ENCODE data around the gene CCDC86.

CCDC86 gene

DNA sequence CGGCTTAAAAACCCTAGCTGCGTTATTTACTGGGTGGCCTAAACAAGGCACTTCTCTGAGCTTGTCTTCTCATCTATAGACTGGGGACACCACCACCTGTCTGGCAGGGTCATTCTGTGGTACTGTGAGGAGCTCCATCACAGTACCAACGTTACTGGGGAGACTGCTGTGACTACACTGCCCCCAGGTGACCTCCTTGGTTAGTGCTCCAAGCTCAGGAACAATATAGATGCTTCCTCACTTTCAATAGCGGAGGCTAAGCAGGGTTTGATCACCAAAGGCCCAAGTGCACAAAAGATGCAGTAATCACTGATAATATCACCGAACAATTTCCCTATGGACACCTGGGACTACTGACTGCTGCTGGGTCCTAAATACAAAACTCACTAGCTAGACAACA is 45.6 kb downstream of the CCDC86 start:
- in situ Hi-C loops (cut with HindIII; ENCODE audit: low sequenced_read_pairs), result no loop called here

DNA sequence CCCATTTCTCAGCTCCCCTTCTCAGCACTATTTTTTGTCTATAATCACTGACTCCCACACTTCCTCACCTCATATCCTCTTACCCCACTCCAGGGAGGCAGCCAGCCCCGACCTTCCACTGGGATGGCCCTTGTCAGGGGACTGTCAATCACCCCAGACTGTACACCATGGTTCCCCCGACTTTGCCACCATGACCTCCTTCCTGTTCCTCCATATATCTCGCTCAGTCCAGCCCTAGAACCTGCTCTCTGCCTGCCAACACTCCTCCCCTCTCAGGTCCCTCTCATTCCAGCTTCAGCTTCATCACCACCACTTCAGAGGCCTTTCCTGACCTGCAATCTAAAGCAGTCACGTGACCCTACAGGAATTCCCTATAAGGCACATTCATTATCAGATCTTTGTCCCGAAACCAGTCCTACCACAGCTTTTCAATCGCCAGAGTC is 48.0 kb downstream of the CCDC86 start:
- in situ Hi-C loops (cut with HindIII; ENCODE audit: low sequenced_read_pairs), result no loop called here

DNA sequence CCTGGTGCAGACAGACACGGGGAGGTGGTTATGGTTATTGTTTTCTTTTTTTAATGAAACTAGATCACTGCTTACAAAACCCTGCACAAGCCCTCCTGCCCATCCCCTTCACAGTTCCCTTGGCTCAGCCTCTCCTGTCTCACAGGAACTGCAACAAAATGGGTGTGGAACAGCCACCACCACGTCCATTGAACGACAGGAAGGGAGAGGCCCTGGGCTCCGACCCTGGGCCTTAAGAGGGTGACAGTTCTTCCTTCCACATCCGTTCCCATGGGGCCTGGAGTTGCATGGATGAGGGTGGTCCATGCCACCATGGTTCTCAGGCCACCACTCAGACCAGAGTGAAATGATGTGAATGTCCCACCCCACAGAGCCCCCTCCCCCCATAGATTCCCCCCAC is 48.8 kb downstream of the CCDC86 start:
- in situ Hi-C loops (cut with HindIII; ENCODE audit: low sequenced_read_pairs), result no loop called here

DNA sequence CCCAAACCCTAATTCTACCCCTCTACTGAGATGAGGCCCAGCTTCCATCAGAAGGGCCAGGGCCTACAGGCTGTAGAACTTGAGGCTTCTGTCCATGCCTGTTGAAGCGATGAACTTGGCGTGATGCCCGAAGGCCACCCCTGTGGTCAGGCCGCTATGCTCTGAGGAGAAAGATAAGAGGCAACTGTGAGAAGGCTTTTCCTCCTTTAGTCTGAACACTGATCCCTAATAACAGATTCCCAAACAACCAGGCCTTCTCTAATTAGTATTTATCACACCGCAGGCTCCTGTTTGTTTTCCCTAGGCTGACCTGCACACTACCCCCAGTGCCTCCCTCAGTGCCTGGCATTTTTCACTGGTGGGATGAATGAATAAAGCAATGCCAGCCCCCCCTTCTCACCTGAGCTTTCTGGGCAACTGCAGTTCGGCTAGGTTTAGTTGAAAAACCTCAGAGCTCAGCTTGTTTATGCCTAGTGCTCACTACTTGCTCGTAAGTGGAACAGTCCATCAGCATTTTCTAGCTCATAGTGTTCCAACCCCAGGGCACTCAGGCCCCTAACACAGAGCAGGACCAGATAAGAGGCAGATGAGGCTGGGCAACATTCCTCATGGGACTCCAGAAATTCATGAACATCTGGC is 49.3 kb downstream of the CCDC86 start:
- in situ Hi-C loops (cut with HindIII; ENCODE audit: low sequenced_read_pairs), result no loop called here

DNA sequence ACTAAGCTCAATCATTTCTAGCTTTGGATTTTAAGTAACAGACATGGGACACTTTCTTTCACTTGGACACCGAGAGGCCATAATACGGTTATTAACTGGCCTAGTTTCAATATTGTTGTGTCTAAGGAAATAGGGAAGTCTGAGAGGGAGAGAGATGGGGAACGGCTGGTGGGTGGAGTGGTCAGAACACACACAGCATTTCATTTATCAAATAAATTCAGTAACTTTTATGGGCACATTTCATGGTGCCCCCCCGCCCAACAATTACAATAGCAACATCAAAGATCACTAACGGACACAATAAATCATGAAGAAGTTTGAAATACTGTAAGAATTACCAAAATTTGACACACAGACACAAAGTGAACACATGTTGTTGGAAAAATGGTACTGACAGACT is 53.8 kb downstream of the CCDC86 start:
- in situ Hi-C loops (cut with HindIII; ENCODE audit: low sequenced_read_pairs), result no loop called here

DNA sequence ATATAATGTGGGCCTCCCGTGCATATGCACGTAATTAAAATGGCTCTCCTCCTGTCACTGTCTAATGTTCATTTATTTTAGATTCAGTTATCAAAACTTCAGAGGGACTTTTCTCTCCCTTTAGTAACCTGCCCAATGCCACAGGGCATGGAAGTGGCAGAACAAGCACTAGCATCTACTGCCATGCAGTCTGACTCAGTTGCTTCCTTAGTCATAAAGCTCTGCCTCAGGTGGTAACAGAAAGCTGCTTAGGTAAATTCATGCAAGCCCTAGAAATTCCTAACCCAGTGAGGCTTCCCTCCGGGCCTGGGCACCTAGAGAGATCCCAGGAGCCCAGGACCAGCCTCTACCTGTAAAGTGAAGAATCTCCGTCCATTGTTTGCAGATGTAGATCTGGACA is 55.6 kb downstream of the CCDC86 start:
- in situ Hi-C loops (cut with HindIII; ENCODE audit: low sequenced_read_pairs), result no loop called here

DNA sequence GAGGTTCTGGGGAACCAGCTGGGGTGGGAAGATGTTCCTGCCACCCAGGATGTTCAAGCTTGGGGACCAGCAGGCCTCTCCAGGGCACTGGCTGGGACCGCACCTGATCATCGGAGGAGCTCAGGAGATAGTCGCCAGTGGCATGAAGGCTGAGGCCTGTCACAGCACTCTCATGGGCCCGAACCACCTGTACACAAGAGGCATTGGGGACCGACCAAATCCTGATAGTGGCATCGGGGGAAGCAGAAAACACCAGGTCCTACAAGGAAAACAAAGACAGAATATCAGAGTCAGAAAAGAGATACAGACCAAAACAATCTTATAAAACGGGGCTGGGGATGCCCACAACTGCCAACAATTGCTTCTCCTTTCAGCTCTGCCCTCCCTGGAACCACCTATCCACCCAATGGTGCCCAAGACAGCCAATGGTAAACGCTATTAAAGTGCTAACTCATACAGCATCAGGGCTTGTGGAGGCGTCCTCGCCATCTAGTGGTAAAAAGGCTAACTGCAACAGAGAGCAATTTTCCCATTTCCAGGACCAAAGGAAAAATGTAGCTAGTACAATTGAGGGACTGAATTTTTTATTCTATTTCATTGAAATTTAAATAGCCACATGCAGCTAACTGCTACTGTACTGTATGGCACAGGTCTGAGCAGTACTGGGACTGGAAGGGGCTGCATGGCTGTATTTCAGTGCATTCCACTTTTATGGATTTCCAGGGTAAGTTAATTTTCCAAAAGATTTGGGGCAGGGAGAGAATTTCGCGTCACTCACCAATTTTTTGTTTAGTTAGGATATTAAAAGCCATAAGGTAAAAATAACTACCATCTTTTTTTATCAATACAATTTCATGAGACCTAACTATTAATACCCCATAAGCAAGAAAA is 57.4 kb downstream of the CCDC86 start:
- in situ Hi-C loops (cut with HindIII; ENCODE audit: low sequenced_read_pairs), result no loop called here

DNA sequence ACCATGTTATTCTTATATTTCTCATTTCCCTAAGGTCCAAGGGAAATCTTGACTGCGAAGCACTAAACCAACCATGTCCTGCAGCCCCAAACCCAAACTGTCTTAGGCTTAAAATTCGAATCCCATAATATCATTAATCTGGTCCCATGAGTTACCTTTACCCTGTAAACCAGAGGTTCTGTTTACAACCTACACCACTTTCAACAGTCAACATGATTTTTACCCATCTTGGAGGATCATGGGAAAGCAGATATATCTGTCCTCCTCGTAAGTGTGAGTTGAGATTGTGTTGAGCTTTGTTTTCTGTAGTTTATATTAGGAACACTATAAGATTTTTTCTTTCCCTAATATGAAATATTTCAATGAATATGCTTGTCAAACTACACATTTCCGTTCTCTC is 58.1 kb downstream of the CCDC86 start:
- in situ Hi-C loops (cut with HindIII; ENCODE audit: low sequenced_read_pairs), result no loop called here
